OCI-LY7 (cell line): ENCODE measurements around the gene COPA. TPM values are rescaled to one million over a fixed set of nuclear protein-coding genes. Genes with fewer than 3 reads are reported as not detected.

Source experiments
- BruUV-seq: library from RNA; stranded (reverse); fragments of 400-500 nt; replicated peaks from 2 replicates; lab custom pipeline; 2021; lab: Mats Ljungman, UMichigan
- CTCF ChIA-PET: fragments of 300-600 bp; sonication (Branson Sonifier 250); formaldehyde crosslinking; loops from one replicate; lab custom pipeline; 2022; ENCODE audit warnings: antibody characterized with exemption; ENCODE audit not compliant: unreplicated experiment; lab: Charles Lee
- POLR2A ChIA-PET: fragments of 300-600 bp; sonication (Branson Sonifier 250); formaldehyde crosslinking; loops from one replicate; lab custom pipeline; 2022; ENCODE audit warnings: antibody characterized with exemption; lab: Charles Lee
- DNase-seq: peaks from one replicate; pipeline ENCODE4 v3.0.0-alpha.2; 2015; ENCODE audit warnings: low spot score
- H2AFZ ChIP-seq: fragments of 200-600 bp; sonication (generic), shearing (Covaris generic); 2 replicates; pipeline ENCODE4 v1.6.1; 2014; ENCODE audit warnings: mild to moderate bottlenecking, antibody characterized with exemption, low read length, moderate library complexity
- H3K27ac ChIP-seq: fragments of 200-600 bp; sonication (generic); 2 replicates; pipeline ENCODE4 v1.5.1; 2014; ENCODE audit warnings: mixed run types, low read depth, mild to moderate bottlenecking, moderate library complexity, low read length, inconsistent platforms; ENCODE audit not compliant: poor library complexity, severe bottlenecking
- H3K36me3 ChIP-seq: fragments of 200-600 bp; sonication (generic); 2 replicates; pipeline ENCODE4 v1.6.1; 2014; ENCODE audit warnings: mild to moderate bottlenecking, antibody characterized with exemption, low read length, moderate library complexity, mixed read lengths; ENCODE audit not compliant: insufficient read depth
- H3K4me1 ChIP-seq: fragments of 200-600 bp; sonication (generic); 2 replicates; pipeline ENCODE4 v1.5.1; 2014; ENCODE audit warnings: mild to moderate bottlenecking, low read length; ENCODE audit not compliant: insufficient read depth, poor library complexity, severe bottlenecking
- H3K4me2 ChIP-seq: fragments of 200-600 bp; sonication (generic); 2 replicates; pipeline ENCODE4 v1.6.1; 2014; ENCODE audit warnings: mild to moderate bottlenecking, low read length
- H3K4me3 ChIP-seq: fragments of 200-600 bp; sonication (generic); 2 replicates; pipeline ENCODE4 v1.5.1; 2014; ENCODE audit warnings: mild to moderate bottlenecking, low read depth, low read length; ENCODE audit not compliant: poor library complexity, severe bottlenecking
- H3K79me2 ChIP-seq: fragments of 200-600 bp; sonication (generic); 2 replicates; pipeline ENCODE4 v1.6.1; 2016; ENCODE audit warnings: low read depth, mild to moderate bottlenecking, low read length, moderate library complexity, mixed read lengths; ENCODE audit not compliant: insufficient read depth
- H3K9me2 ChIP-seq: fragments of 200-600 bp; sonication (generic); 2 replicates; pipeline ENCODE4 v1.6.1; 2016; ENCODE audit warnings: mild to moderate bottlenecking, low read length, mixed read lengths; ENCODE audit not compliant: insufficient read depth
- H3K9me3 ChIP-seq: fragments of 200-600 bp; sonication (generic); 2 replicates; pipeline ENCODE4 v1.6.1; 2014; ENCODE audit warnings: mild to moderate bottlenecking, mixed run types, low read length, mixed read lengths
- H4K20me1 ChIP-seq: fragments of 200-600 bp; sonication (generic); 2 replicates; pipeline ENCODE4 v1.6.1; 2014; ENCODE audit warnings: mild to moderate bottlenecking, antibody characterized with exemption, low read length, moderate library complexity, mixed read lengths; ENCODE audit not compliant: insufficient read depth
- EZH2phosphoT487 ChIP-seq: fragments of 200-600 bp; sonication (generic); IDR thresholded peaks from 2 replicates; pipeline ENCODE4 v1.6.1; 2018; ENCODE audit warnings: low read depth, borderline replicate concordance, mild to moderate bottlenecking, mixed run types, antibody characterized with exemption, low read length, moderate library complexity, mixed read lengths
- intact Hi-C: fragments of 100-400 bp; cut with micrococcal nuclease; formaldehyde crosslinking; loops from one replicate; pipeline ENCODE4 v1.10.0; 2022; ENCODE audit not compliant: unreplicated experiment
- total RNA-seq, 2 experiments: library from RNA; depleted of rRNA in 1 of 2; stranded (reverse); fragments of >200 nt in 1 of 2; shearing (Covaris generic) in 1 of 2; gene quantifications; 2 replicates each; pipeline ENCODE4 v1.2.3, GENCODE V29; 2014 to 2022
- TF ChIP-seq, protein P1 (sequence below): fragments of 200-600 bp; sonication (generic); conservative IDR thresholded peaks from 2 replicates; pipeline ENCODE4 v1.5.1; 2014; ENCODE audit warnings: mild to moderate bottlenecking, antibody characterized with exemption, low read length, moderate library complexity, mixed read lengths

The COPA gene
- total RNA-seq, 2 experiments from 2014 or later, result 74.2 to 138 TPM

DNA sequence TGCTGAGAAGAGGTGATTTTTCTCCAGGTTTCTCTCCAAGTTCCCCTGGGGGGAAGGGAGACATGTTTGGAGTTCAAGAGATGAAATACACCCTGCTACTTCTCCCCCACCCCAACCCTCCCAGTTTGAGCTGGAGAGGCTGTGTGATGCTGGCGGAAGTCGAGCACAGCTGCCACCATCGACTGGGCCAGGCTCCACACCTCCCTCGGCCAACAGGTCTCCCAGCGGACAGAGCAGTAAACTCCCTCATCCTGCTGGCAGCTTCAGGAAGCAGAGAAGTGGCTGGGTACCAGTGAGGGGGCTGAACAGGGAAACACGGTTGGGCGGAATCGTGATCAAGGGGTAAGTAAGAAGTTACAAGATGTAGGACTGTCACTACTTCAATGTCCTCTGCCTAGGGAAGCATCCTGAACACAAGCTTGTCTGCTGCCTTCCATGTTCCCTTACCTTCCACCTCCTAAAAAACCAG is 17.2 kb upstream of the COPA start:
- no peak overlapping the region for H3K4me2 ChIP-seq
- no TSS peak for BruUV-seq
- intact Hi-C loops, result no loop called here
- H3K27ac ChIP-seq, result no peak overlapping the region
- no peaks in the 10 kb centered on the region for H3K9me2 ChIP-seq
- H4K20me1 ChIP-seq, result no peaks in the 10 kb centered on the region
- H3K4me1 ChIP-seq, result no peaks in the 10 kb centered on the region
- no peak for DNase-seq
- H2AFZ ChIP-seq, result no peak overlapping the region
- ChIA-PET POLR2A (interaction anchor here (0.7 kb wide), 1 partner anchor 180 kb away, joined by 3 read pairs; no protein-coding TSS in a partner anchor), CTCF (no interaction called here)
- no peaks in the 10 kb centered on the region for H3K79me2 ChIP-seq
- H3K4me3 ChIP-seq, result no peak overlapping the region
- no peak for TF ChIP-seq EZH2phosphoT487
- TF ChIP-seq, protein P1, sequence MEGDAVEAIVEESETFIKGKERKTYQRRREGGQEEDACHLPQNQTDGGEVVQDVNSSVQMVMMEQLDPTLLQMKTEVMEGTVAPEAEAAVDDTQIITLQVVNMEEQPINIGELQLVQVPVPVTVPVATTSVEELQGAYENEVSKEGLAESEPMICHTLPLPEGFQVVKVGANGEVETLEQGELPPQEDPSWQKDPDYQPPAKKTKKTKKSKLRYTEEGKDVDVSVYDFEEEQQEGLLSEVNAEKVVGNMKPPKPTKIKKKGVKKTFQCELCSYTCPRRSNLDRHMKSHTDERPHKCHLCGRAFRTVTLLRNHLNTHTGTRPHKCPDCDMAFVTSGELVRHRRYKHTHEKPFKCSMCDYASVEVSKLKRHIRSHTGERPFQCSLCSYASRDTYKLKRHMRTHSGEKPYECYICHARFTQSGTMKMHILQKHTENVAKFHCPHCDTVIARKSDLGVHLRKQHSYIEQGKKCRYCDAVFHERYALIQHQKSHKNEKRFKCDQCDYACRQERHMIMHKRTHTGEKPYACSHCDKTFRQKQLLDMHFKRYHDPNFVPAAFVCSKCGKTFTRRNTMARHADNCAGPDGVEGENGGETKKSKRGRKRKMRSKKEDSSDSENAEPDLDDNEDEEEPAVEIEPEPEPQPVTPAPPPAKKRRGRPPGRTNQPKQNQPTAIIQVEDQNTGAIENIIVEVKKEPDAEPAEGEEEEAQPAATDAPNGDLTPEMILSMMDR, result no peak
- peaks cover 50% of the 10 kb centered on the region for H3K36me3 ChIP-seq
- H3K9me3 ChIP-seq, result no peaks in the 10 kb centered on the region

DNA sequence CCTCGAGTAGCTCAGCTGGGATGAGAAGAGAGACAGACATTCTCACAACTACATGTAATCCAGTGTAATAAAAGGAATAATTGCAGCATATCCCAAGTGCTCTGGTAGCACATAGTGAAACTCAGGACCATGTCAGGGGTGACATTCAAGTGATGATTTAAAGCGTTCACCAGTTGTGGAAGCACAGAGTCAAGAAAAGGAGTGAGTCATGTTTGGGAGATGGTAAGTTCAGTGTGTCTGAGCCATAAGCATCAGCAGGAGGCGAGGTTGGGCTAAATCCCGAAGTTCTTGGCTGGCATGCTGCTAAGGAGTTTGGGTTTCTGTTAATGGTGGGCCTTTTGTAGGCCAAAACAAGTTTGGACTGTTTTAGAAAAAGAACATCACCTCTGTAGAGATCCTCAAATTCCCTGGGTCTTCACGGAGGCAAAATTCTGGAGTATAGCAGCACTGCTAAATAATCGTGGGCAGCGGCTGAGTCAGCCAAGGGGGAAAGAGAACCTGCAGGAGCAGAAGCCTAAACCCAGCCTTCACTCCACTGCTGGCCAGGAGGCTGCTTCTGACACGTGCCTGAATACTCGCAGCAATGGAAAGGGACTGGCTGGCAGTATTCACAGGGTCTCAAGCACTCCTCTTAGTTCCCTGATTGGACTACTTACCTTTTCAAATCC is 16.6 kb upstream of the COPA start:
- Histone ChIP-seq H3K4me2 (no peak overlapping the region), H3K9me3 (no peaks in the 10 kb centered on the region), H4K20me1 (no peaks in the 10 kb centered on the region), H3K4me1 (no peaks in the 10 kb centered on the region), H2AFZ (no peak overlapping the region), H3K4me3 (no peak overlapping the region), H3K9me2 (no peaks in the 10 kb centered on the region), H3K79me2 (no peaks in the 10 kb centered on the region), H3K27ac (no peak overlapping the region), H3K36me3 (peaks cover 55% of the 10 kb centered on the region)
- no peak for DNase-seq
- TF ChIP-seq, protein P1, result no peak
- TF ChIP-seq EZH2phosphoT487, result no peak
- no TSS peak for BruUV-seq
- ChIA-PET POLR2A (interaction anchor here (0.6 to 0.7 kb wide), 2 partner anchors 181 to 184 kb away, joined by 3 to 4 read pairs; no protein-coding TSS in a partner anchor), CTCF (no interaction called here)
- intact Hi-C loops, result no loop called here

DNA sequence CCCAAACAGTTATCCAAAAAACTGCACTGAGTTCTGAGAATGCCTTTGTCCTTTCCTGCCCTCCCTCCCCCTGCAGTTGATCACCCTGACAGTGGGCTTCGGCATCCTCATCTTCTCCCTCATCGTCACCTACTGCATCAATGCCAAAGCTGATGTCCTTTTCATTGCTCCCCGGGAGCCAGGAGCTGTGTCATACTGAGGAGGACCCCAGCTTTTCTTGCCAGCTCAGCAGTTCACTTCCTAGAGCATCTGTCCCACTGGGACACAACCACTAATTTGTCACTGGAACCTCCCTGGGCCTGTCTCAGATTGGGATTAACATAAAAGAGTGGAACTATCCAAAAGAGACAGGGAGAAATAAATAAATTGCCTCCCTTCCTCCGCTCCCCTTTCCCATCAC is 15.0 kb upstream of the COPA start:
- H4K20me1 ChIP-seq, result no peaks in the 10 kb centered on the region
- H3K9me2 ChIP-seq, result no peaks in the 10 kb centered on the region
- H3K4me2 ChIP-seq, result no peak overlapping the region
- no peak overlapping the region for H3K4me3 ChIP-seq
- DNase-seq, result no peak
- intact Hi-C loops, result no loop called here
- ChIA-PET POLR2A (no interaction called here), CTCF (no interaction called here)
- no peaks in the 10 kb centered on the region for H3K79me2 ChIP-seq
- no peaks in the 10 kb centered on the region for H3K4me1 ChIP-seq
- no peak overlapping the region for H3K27ac ChIP-seq
- BruUV-seq, result no TSS peak
- H3K9me3 ChIP-seq, result no peaks in the 10 kb centered on the region
- peaks cover 72% of the 10 kb centered on the region for H3K36me3 ChIP-seq
- H2AFZ ChIP-seq, result no peak overlapping the region
- TF ChIP-seq, protein P1, result no peak
- TF ChIP-seq EZH2phosphoT487, result no peak
